Activated CD4-positive, alpha-beta T cell treated with anti-CD3 and anti-CD28 coated beads, Interleukin-2, amount 10 ng/mL, durations not matched to agents 7 days and 5 days (primary cell): ENCODE results near the gene ATAT1. TPM values are rescaled to one million over a fixed set of nuclear protein-coding genes. Genes with fewer than 3 reads are reported as not detected.

Experiments
- CTCF ChIA-PET: fragments of 350-600 bp; sonication (Branson Sonifier 250); formaldehyde crosslinking; loops from one replicate; lab custom pipeline; 2021; ENCODE audit warnings: antibody characterized with exemption; lab: Charles Lee
- POLR2A ChIA-PET: fragments of 350-600 bp; sonication (Branson Sonifier 250); formaldehyde crosslinking; loops from one replicate; lab custom pipeline; 2021; ENCODE audit warnings: antibody characterized with exemption; lab: Charles Lee
- DNase-seq: peaks from one replicate; pipeline ENCODE4 v3.0.0-alpha.2; 2020
- H3K27ac Mint-ChIP-seq: one replicate; pipeline ENCODE4 v1.8.0; 2021; ENCODE audit warnings: mild to moderate bottlenecking, moderate library complexity, mixed read lengths
- H3K27me3 Mint-ChIP-seq: one replicate; pipeline ENCODE4 v1.8.0; 2021; ENCODE audit warnings: mixed read lengths
- H3K36me3 Mint-ChIP-seq: one replicate; pipeline ENCODE4 v1.8.0; 2021; ENCODE audit warnings: low read depth, mixed read lengths
- H3K4me1 Mint-ChIP-seq: one replicate; pipeline ENCODE4 v1.8.0; 2021; ENCODE audit warnings: mixed read lengths
- H3K4me3 Mint-ChIP-seq: one replicate; pipeline ENCODE4 v1.8.0; 2021; ENCODE audit warnings: mild to moderate bottlenecking, moderate library complexity, mixed read lengths
- H3K9me3 Mint-ChIP-seq: one replicate; pipeline ENCODE4 v1.8.0; 2021; ENCODE audit warnings: mixed read lengths
- total RNA-seq, 2 experiments: library from RNA; stranded (reverse); gene quantifications; one replicate each; pipeline ENCODE4 v1.2.3, GENCODE V29; 2021

ATAT1 gene
- total RNA-seq, 2 experiments from 2014 or later, result 8.3 to 9.7 TPM

GRCh38 chr6:30640481-30640880 lies 13.8 kb downstream of the ATAT1 start:
- ChIA-PET POLR2A (no interaction called here), CTCF (interaction anchor here (0.8 to 2.1 kb wide), 7 partner anchors 10 to 158 kb away, joined by 3 to 8 read pairs (median 4); partner anchors contain the start of gene ATAT1)
- Mint-ChIP-seq H3K9me3 (no peaks in the 10 kb centered on the region), H3K4me3 (no peak overlapping the region), H3K27me3 (no peaks in the 10 kb centered on the region), H3K36me3 (peaks cover 7% of the 10 kb centered on the region), H3K4me1 (peaks cover 26% of the 10 kb centered on the region), H3K27ac (peak overlapping the region; percentile 81)
- peak; percentile 20 for DNase-seq

DNA sequence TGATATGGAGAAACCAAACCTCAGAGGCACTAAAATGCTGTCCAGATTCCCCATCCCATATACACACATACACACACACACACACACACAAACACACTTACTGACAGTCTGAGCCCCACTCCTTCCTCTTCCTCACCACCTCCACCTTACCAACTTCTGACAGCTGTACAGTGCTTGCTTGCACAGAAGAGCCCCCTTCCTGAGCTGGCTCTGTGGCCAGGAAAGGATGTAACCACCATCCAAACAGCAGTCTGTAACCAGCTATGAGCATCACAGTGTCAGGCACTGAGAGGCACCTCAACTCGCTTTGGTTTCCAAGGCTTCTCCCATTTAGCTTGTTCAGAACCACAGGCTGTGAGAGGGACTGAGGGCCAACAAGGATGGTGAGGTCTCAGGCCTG lies 14.4 kb downstream of the ATAT1 start:
- peaks cover 31% of the 10 kb centered on the region for H3K4me1 Mint-ChIP-seq
- H3K36me3 Mint-ChIP-seq, result peaks cover 7% of the 10 kb centered on the region
- no peaks in the 10 kb centered on the region for H3K27me3 Mint-ChIP-seq
- H3K27ac Mint-ChIP-seq, result peak overlapping the region; percentile 81
- no peak overlapping the region for H3K4me3 Mint-ChIP-seq
- ChIA-PET POLR2A (no interaction called here), CTCF (interaction anchor here (0.6 to 2.1 kb wide), 6 partner anchors 10 to 90 kb away, joined by 3 to 8 read pairs (median 4); no protein-coding TSS in a partner anchor)
- DNase-seq, result peak; percentile 15
- no peaks in the 10 kb centered on the region for H3K9me3 Mint-ChIP-seq

DNA sequence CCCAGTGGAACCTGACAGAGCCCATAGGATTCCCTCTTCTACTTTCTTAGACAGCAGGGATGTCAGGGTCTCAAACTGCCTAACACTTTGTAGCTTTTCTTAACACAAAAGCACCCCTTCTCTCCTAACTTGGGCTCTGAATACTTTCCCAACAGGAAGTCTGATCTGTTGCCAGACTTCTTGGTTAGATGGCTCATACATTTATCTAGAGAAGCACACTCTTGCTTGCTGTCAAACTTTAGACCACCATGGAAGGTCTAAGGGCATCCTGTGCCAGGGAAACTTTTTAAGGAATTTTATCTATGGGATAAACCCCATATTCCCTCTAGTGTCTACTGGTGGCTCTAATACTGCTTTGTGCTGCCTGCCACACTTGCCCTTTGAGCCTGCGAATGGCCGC lies 17.0 kb downstream of the ATAT1 start:
- Mint-ChIP-seq H3K4me1 (peaks cover 46% of the 10 kb centered on the region), H3K4me3 (no peak overlapping the region), H3K27ac (no peak overlapping the region), H3K9me3 (no peaks in the 10 kb centered on the region), H3K27me3 (no peaks in the 10 kb centered on the region), H3K36me3 (peaks cover 7% of the 10 kb centered on the region)
- DNase-seq, result no peak
- ChIA-PET POLR2A (interaction anchor here (0.6 kb wide), 1 partner anchor 30 kb away, joined by 6 read pairs; no protein-coding TSS in a partner anchor), CTCF (interaction anchor here (0.5 to 1.9 kb wide), 5 partner anchors 8 to 146 kb away, joined by 3 to 5 read pairs (median 4); partner anchors contain the start of gene DHX16)

GRCh38 chr6:30644769-30645168 lies 18.1 kb downstream of the ATAT1 start:
- Mint-ChIP-seq H3K4me3 (no peak overlapping the region), H3K4me1 (peaks cover 49% of the 10 kb centered on the region), H3K27me3 (no peaks in the 10 kb centered on the region), H3K36me3 (peaks cover 7% of the 10 kb centered on the region), H3K27ac (no peak overlapping the region), H3K9me3 (no peaks in the 10 kb centered on the region)
- ChIA-PET CTCF (interaction anchor here (0.6 to 1.9 kb wide), 6 partner anchors 28 to 321 kb away, joined by 3 to 5 read pairs (median 4); partner anchors contain the start of gene DHX16), POLR2A (no interaction called here)
- DNase-seq, result no peak

DNA sequence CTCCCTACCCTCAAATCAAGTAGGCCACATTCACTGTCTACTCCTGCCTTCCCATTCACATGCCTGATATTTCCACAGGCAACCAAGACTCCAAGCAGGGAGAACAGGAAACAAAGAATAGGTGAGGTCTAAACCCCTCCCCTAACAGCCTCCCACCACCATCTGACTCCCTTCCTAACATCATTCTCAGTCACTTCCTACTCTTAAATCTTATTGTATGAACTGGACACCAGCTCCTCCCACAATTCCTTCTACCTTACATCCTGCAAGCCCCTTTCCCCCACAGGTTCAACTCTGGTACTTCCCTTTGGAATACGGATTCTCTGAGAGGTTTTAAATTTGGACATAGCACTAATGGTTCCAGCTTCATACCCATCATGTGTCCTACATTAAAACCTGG lies 19.3 kb downstream of the ATAT1 start:
- Mint-ChIP-seq H3K27ac (no peak overlapping the region), H3K27me3 (no peaks in the 10 kb centered on the region), H3K9me3 (no peaks in the 10 kb centered on the region), H3K4me3 (peak overlapping the region; percentile 85), H3K36me3 (peaks cover 8% of the 10 kb centered on the region), H3K4me1 (peaks cover 39% of the 10 kb centered on the region)
- DNase-seq, result no peak
- ChIA-PET CTCF (interaction anchor here (1.5 kb wide), 1 partner anchor 33 kb away, joined by 4 read pairs; no protein-coding TSS in a partner anchor), POLR2A (interaction anchor here (0.5 kb wide), 1 partner anchor 89 kb away, joined by 3 read pairs; the partner anchor contains the start of gene PRR3)

DNA sequence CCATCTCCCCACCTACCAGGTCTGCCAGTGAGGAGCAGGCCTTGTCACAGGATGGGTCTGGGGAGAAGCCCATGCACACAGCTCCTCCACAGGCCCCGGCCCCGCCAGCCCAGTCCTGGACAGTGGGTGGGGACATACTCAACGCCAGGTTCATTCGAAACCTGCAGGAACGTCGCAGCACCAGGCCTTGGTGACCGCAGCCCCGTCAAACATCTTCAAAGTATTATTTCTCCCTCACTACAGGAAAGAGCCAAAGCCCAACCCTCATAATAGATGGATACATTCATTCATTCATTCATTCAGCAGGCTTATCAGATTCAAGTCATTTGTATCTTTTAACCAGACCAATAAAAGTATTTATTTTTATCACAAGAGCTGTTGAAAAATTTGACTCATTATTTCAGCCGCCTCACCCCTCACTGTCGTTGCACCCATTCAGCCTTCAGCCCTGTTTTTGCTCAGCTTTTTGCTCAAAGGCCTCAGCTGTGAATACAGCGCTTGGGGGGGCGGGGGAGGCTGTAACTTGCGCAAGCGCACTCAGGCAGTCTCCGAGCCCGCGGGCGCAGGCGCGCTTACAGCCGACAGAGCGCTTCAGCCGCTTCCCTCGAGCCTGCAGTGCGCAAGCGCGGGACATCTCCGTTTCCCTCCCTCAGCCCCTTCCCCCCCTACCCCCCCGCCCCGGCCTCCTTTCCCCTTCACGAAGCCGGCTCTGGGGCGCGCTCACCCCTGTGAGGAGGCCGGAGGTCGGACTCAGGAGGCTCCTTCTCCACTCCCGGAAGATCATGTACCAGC lies 20.0 kb downstream of the ATAT1 start, which contains the start of gene C6orf136:
C6orf136 (plus strand) TSS at position 684 of the 792 bp plus-strand sequence; CDS start at position 783, 99 bp downstream.
- H3K27ac Mint-ChIP-seq, result peak within 1 kb of the TSS; percentile 94
- no peaks in the 10 kb centered on the region for H3K9me3 Mint-ChIP-seq
- peaks cover 14% of the 10 kb centered on the region for H3K36me3 Mint-ChIP-seq
- H3K4me1 Mint-ChIP-seq, result peaks cover 34% of the 10 kb centered on the region
- ChIA-PET CTCF (interaction anchor here (0.7 kb wide), 1 partner anchor 84 kb away, joined by 3 read pairs; no protein-coding TSS in a partner anchor), POLR2A (interaction anchor here (0.5 kb wide), 1 partner anchor 90 kb away, joined by 3 read pairs; the partner anchor contains the start of gene PRR3)
- no peaks in the 10 kb centered on the region for H3K27me3 Mint-ChIP-seq
- DNase-seq, result peak; percentile 94
- peak within 1 kb of the TSS; percentile 85 for H3K4me3 Mint-ChIP-seq

- H3K4me3 Mint-ChIP-seq, result peak overlapping the region; percentile 85
- CTCF ChIA-PET, result no interaction called here
- peaks cover 29% of the 10 kb centered on the region for H3K4me1 Mint-ChIP-seq
- peak overlapping the region; percentile 94 for H3K27ac Mint-ChIP-seq
- no peaks in the 10 kb centered on the region for H3K9me3 Mint-ChIP-seq
- DNase-seq, result peak; percentile 74
- H3K27me3 Mint-ChIP-seq, result no peaks in the 10 kb centered on the region
- peaks cover 22% of the 10 kb centered on the region for H3K36me3 Mint-ChIP-seq
- POLR2A ChIA-PET, result no interaction called here
Measured at GRCh38 chr6:30647242-30648116, 20.8 kb downstream of the ATAT1 start.

- no peak overlapping the region for H3K4me3 Mint-ChIP-seq
- peaks cover 35% of the 10 kb centered on the region for H3K36me3 Mint-ChIP-seq
- no peaks in the 10 kb centered on the region for H3K27me3 Mint-ChIP-seq
- no peaks in the 10 kb centered on the region for H3K9me3 Mint-ChIP-seq
- no peak for DNase-seq
- peaks cover 16% of the 10 kb centered on the region for H3K4me1 Mint-ChIP-seq
- no peak overlapping the region for H3K27ac Mint-ChIP-seq
- CTCF ChIA-PET, result interaction anchor here (0.6 to 1.3 kb wide), 3 partner anchors 19 to 80 kb away, joined by 3 to 4 read pairs (median 3); no protein-coding TSS in a partner anchor
- POLR2A ChIA-PET, result interaction anchor here (0.7 kb wide), 1 partner anchor 21 kb away, joined by 4 read pairs; no protein-coding TSS in a partner anchor
Measured at GRCh38 chr6:30651143-30651542, 24.5 kb downstream of the ATAT1 start.

DNA sequence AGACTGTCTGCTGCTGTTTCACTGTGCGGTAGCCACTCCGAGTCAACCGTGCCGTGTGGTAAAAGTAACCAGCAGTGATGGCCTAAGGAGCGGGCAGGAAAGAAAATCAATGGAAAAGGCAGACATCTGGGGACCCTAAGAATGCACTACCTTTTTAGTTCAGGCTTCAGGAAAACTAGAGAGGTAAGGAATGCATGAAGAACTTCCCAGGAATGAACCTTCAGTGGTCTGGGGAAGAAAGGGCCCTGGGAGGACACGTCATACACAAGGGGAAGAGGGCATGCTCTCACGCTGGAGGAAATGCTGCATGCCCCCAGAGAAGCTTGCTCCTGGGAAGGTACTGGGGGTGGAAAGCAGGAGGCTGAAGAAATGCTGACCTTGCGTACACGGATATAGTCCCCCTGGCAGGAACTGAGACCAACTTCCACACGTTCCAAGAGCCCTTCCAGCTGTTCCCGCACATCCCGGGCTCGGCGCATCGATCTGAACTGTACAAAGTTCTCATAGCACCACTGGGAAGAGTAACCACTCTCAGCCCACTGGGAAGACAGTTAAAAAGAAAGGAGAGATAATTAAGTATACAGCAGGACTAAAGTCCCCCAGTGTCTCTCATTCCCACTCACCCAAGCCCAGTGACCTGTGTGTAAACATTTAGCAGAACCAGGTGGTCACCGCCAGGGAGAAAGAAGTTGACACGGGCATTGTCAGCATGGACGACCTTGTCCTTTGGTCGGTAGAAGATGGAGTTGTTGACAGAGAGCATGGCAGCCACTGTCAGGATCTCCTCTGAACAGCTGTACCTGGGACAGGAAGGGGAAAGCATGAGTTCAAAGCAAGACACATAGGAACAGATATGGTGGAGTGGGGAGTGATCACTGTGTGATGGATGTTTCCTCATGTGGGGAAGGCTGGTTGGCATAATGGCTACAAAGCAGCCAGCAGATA lies 28.4 kb downstream of the ATAT1 start:
- H3K4me3 Mint-ChIP-seq, result no peak overlapping the region
- H3K4me1 Mint-ChIP-seq, result peaks cover 2% of the 10 kb centered on the region

GRCh38 chr6:30655743-30656094 lies 29.0 kb downstream of the ATAT1 start:
- Mint-ChIP-seq H3K27ac (no peak overlapping the region), H3K36me3 (peaks cover 48% of the 10 kb centered on the region), H3K9me3 (no peaks in the 10 kb centered on the region), H3K27me3 (no peaks in the 10 kb centered on the region), H3K4me1 (peaks cover 2% of the 10 kb centered on the region), H3K4me3 (no peak overlapping the region)
- POLR2A ChIA-PET, result no interaction called here
- CTCF ChIA-PET, result interaction anchor here (0.9 to 1.5 kb wide), 4 partner anchors 23 to 115 kb away, joined by 3 to 4 read pairs (median 3); no protein-coding TSS in a partner anchor
- no peak for DNase-seq

More for the DNA sequence above, 28.4 kb downstream of the ATAT1 start:
- DNase-seq, result no peak
- peaks cover 48% of the 10 kb centered on the region for H3K36me3 Mint-ChIP-seq
- H3K27me3 Mint-ChIP-seq, result no peaks in the 10 kb centered on the region
- ChIA-PET CTCF (interaction anchor here (1.0 to 1.2 kb wide), 2 partner anchors 45 to 114 kb away, joined by 3 read pairs; no protein-coding TSS in a partner anchor), POLR2A (interaction anchor here (0.6 kb wide), 1 partner anchor 45 kb away, joined by 3 read pairs; no protein-coding TSS in a partner anchor)
- H3K27ac Mint-ChIP-seq, result no peak overlapping the region
- H3K9me3 Mint-ChIP-seq, result no peaks in the 10 kb centered on the region

DNA sequence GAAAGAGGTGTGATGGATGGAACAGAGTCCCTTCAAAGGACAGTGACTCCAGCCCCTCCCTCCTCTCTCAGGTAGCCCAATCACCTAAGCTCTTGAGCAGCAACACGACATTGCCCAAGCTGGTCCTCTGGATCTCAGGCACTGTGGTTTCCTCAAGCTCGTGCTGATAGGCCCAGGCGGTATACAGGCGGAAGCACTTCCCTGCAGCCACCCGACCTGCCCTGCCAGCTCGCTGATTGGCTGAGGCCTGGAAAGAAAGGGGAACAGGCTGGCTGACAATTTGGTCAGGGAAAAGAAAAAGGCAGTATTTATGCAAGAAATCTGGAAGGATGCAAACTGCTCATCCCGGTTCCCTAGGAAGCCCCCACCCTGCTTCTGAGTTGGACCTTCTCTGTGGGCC lies 29.8 kb downstream of the ATAT1 start:
- Mint-ChIP-seq H3K27ac (no peak overlapping the region), H3K27me3 (no peaks in the 10 kb centered on the region), H3K9me3 (no peaks in the 10 kb centered on the region), H3K4me3 (no peak overlapping the region), H3K36me3 (peaks cover 43% of the 10 kb centered on the region), H3K4me1 (peaks cover 2% of the 10 kb centered on the region)
- DNase-seq, result no peak
- ChIA-PET POLR2A (no interaction called here), CTCF (interaction anchor here (0.8 to 1.5 kb wide), 6 partner anchors 13 to 115 kb away, joined by 3 to 4 read pairs (median 3); no protein-coding TSS in a partner anchor)
